Loucy (cell line): ENCODE data around the gene BMAL1.

Experiments used
- H2AFZ ChIP-seq: fragments of 200-600 bp; sonication (generic); 2 replicates; pipeline ENCODE4 v1.6.0; 2016; ENCODE audit warnings: antibody characterized with exemption, mild to moderate bottlenecking, low read length, moderate library complexity
- H3F3A ChIP-seq: fragments of 200-600 bp; 2 replicates; pipeline ENCODE4 v1.6.0; 2016; ENCODE audit warnings: antibody characterized with exemption, low read depth, mild to moderate bottlenecking
- H3K27me3 ChIP-seq: fragments of 200-600 bp; sonication (generic); 2 replicates; pipeline ENCODE4 v1.6.1; 2014; ENCODE audit warnings: low read length, mild to moderate bottlenecking; ENCODE audit not compliant: insufficient read depth, poor library complexity, severe bottlenecking
- H3K36me3 ChIP-seq: fragments of 200-600 bp; sonication (generic); 2 replicates; pipeline ENCODE4 v1.6.1; 2016; ENCODE audit warnings: low read length; ENCODE audit not compliant: insufficient read depth
- H3K4me1 ChIP-seq: fragments of 200-600 bp; sonication (generic); 2 replicates; pipeline ENCODE4 v1.5.1; 2014; ENCODE audit warnings: low read length, mild to moderate bottlenecking; ENCODE audit not compliant: insufficient read depth, poor library complexity, severe bottlenecking
- H3K4me2 ChIP-seq: fragments of 200-600 bp; sonication (generic); 2 replicates; pipeline ENCODE4 v1.6.0; 2014; ENCODE audit warnings: antibody characterized with exemption, low read length, low read depth, mild to moderate bottlenecking; ENCODE audit not compliant: poor library complexity, severe bottlenecking
- H3K4me3 ChIP-seq: fragments of 200-600 bp; sonication (generic); 2 replicates; pipeline ENCODE4 v1.5.1; 2014; ENCODE audit warnings: low read length, mild to moderate bottlenecking, mixed read lengths; ENCODE audit not compliant: poor library complexity, severe bottlenecking
- H3K79me2 ChIP-seq: fragments of 200-600 bp; sonication (generic); 2 replicates; pipeline ENCODE4 v1.6.1; 2014; ENCODE audit warnings: low read length; ENCODE audit not compliant: insufficient read depth
- H3K9ac ChIP-seq: fragments of 200-600 bp; sonication (generic); 2 replicates; pipeline ENCODE4 v1.6.0; 2014; ENCODE audit warnings: mild to moderate bottlenecking, low read depth, low read length, moderate library complexity; ENCODE audit not compliant: poor library complexity, severe bottlenecking
- H3K9me2 ChIP-seq: fragments of 200-600 bp; sonication (generic); replicated peaks from 2 replicates; pipeline ENCODE4 v1.6.1; 2016; ENCODE audit warnings: low read depth, low read length, mixed read lengths
- H3K9me3 ChIP-seq: fragments of 200-600 bp; sonication (generic); 2 replicates; pipeline ENCODE4 v1.6.1; 2014; ENCODE audit warnings: mild to moderate bottlenecking, antibody characterized with exemption, low read length, low read depth; ENCODE audit not compliant: insufficient read depth
- H4K20me1 ChIP-seq: fragments of 200-600 bp; sonication (generic); 2 replicates; pipeline ENCODE4 v1.6.0; 2014; ENCODE audit warnings: antibody characterized with exemption, low read length, mild to moderate bottlenecking; ENCODE audit not compliant: insufficient read depth, poor library complexity, severe bottlenecking
- CTCF ChIP-seq: fragments of 200-600 bp; sonication (generic); conservative IDR thresholded peaks from 2 replicates; pipeline ENCODE4 v1.5.1; 2014; ENCODE audit warnings: mild to moderate bottlenecking, antibody characterized with exemption, low read length
- EZH2phosphoT487 ChIP-seq: fragments of 200-600 bp; IDR thresholded peaks from 2 replicates; pipeline ENCODE4 v1.6.1; 2018; ENCODE audit warnings: antibody characterized with exemption, mild to moderate bottlenecking, moderate library complexity, borderline replicate concordance

The BMAL1 gene

DNA sequence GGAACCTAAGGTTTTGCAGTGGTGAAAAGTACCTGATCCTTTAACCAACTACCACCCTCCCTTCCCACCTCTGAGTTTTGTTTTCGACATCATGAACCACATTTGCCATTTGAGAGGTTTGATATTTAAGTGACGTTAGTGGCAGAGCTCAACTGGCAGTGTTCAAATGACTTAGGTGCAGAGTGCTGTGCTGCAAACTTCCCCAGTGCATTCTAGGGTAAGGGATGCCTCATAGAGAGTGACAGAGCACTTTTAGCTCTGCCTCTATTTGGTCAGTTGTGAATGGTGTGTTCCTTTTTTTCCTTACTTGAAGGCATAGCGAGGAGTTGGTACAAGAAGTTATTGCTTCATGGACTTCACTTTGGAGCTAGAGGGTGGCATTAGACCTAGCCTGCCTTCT is 9.4 kb downstream of the BMAL1 start:
- Histone ChIP-seq H3K9me2 (no peaks in the 10 kb centered on the region), H3K27me3 (no peaks in the 10 kb centered on the region), H3K4me2 (no peak overlapping the region), H3K4me3 (no peak overlapping the region), H2AFZ (no peak overlapping the region), H3K79me2 (no peaks in the 10 kb centered on the region), H3K9me3 (no peaks in the 10 kb centered on the region), H3K36me3 (no peaks in the 10 kb centered on the region), H3F3A (no peaks in the 10 kb centered on the region), H3K9ac (no peak overlapping the region), H4K20me1 (no peaks in the 10 kb centered on the region), H3K4me1 (no peaks in the 10 kb centered on the region)
- TF ChIP-seq CTCF (no peak), EZH2phosphoT487 (no peak)

DNA sequence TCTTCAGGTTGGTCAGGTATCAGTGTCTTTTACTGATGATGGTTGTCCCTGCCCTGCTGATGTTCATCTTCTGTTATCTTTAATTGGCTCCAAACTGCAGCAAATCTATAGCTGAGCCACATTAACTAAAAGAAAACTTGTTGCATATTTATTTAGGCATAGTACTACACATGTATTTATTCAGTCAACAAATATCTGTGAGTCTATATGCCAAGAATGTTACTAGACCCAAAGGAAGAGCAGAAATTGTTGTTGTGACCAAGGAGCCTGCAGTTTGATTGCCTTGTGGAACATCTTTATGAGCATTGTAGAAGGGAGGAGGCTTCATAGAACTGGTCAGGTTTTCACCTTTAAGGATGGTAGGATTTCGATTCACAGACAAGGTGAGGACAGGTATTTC is 10.1 kb downstream of the BMAL1 start:
- Histone ChIP-seq H3K4me3 (no peak overlapping the region), H3K27me3 (no peaks in the 10 kb centered on the region), H3K9ac (no peak overlapping the region), H3K4me1 (no peaks in the 10 kb centered on the region), H3K4me2 (no peak overlapping the region), H3K36me3 (no peaks in the 10 kb centered on the region), H3K79me2 (no peaks in the 10 kb centered on the region), H2AFZ (no peak overlapping the region), H3K9me2 (no peaks in the 10 kb centered on the region), H4K20me1 (no peaks in the 10 kb centered on the region), H3K9me3 (no peaks in the 10 kb centered on the region), H3F3A (no peaks in the 10 kb centered on the region)
- TF ChIP-seq EZH2phosphoT487 (no peak), CTCF (no peak)

- no peaks in the 10 kb centered on the region for H3K4me1 ChIP-seq
- no peak overlapping the region for H3K4me3 ChIP-seq
- H3K36me3 ChIP-seq, result no peaks in the 10 kb centered on the region
- H3K79me2 ChIP-seq, result no peaks in the 10 kb centered on the region
- H3K27me3 ChIP-seq, result no peaks in the 10 kb centered on the region
- H3K9ac ChIP-seq, result no peak overlapping the region
- no peaks in the 10 kb centered on the region for H3K9me2 ChIP-seq
- H3F3A ChIP-seq, result no peaks in the 10 kb centered on the region
- no peaks in the 10 kb centered on the region for H4K20me1 ChIP-seq
- H3K9me3 ChIP-seq, result no peaks in the 10 kb centered on the region
- H2AFZ ChIP-seq, result no peak overlapping the region
- no peak overlapping the region for H3K4me2 ChIP-seq
- TF ChIP-seq EZH2phosphoT487, result no peak
- no peak for TF ChIP-seq CTCF
Measured at GRCh38 chr11:13288375-13289029, 10.9 kb downstream of the BMAL1 start.
